Activated T-cell treated with anti-CD3 and anti-CD28 coated beads, Interleukin-2, amount 50 U/mL, for 24 hours (primary cell): ENCODE results near the gene SLX9.

Experiments
- DNase-seq: peaks from one replicate; pipeline ENCODE4 v3.0.0-alpha.2; 2020
- H3K27ac Mint-ChIP-seq: 2 replicates; pipeline ENCODE4 v1.8.0; 2020; ENCODE audit warnings: mild to moderate bottlenecking, mixed read lengths
- H3K27me3 Mint-ChIP-seq: 2 replicates; pipeline ENCODE4 v1.8.0; 2020; ENCODE audit warnings: mixed read lengths
- H3K36me3 Mint-ChIP-seq: 2 replicates; pipeline ENCODE4 v1.8.0; 2020; ENCODE audit warnings: low read depth, mixed read lengths
- H3K4me1 Mint-ChIP-seq: 2 replicates; pipeline ENCODE4 v1.8.0; 2020; ENCODE audit warnings: low read depth, mixed read lengths
- H3K4me3 Mint-ChIP-seq: 2 replicates; pipeline ENCODE4 v1.8.0; 2020; ENCODE audit warnings: mild to moderate bottlenecking, moderate library complexity, mixed read lengths
- H3K9me3 Mint-ChIP-seq: 2 replicates; pipeline ENCODE4 v1.8.0; 2020; ENCODE audit warnings: mixed read lengths

SLX9 gene

DNA sequence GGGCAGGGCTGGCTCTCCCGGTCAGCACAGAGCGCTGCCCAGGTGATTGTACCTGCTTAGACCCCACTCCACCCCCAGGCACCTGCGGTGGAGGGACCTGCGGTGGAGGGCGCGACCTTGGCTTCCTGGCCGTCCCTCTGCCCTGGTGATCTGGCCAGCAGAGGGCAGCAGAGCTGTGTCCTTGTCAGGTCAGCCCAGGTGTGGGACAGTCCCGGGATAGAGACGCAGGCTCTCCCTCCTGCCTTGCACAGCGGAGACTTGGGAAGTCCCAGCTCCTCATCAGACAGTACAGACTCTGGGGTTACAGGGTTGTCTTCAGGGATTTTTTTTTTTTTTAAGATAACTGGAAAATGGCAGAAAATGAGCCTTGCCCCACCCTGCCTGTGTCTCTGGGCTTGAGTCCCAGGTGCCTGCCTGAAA is 10.0 kb downstream of the SLX9 start:
- peaks cover 90% of the 10 kb centered on the region for H3K36me3 Mint-ChIP-seq
- peak; percentile 86 for DNase-seq
- no peaks in the 10 kb centered on the region for H3K9me3 Mint-ChIP-seq
- no peak overlapping the region for H3K27ac Mint-ChIP-seq
- no peaks in the 10 kb centered on the region for H3K27me3 Mint-ChIP-seq
- H3K4me1 Mint-ChIP-seq, result peaks cover 11% of the 10 kb centered on the region
- H3K4me3 Mint-ChIP-seq, result no peak overlapping the region

DNA sequence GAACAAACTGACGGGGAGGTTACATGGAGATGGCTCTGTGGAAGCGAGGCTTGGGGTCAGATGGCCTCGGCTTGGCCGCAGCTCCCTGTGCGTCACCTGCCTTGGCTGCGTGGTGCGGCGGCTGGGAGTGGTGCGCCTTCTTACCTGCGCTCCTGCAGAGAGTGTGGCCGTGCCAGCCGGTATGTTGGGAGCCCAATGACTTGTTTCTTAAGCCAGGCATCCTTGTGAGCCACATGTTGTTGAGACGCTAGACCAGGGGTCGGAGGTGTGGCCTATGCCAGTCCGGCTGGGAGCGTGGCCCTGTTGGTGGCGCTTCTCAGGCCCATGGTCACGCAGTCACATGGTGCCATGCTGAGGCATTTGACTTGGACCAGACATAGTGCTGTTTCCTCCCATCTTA is 10.5 kb downstream of the SLX9 start:
- H3K27ac Mint-ChIP-seq, result no peak overlapping the region
- no peaks in the 10 kb centered on the region for H3K27me3 Mint-ChIP-seq
- no peak overlapping the region for H3K4me3 Mint-ChIP-seq
- peaks cover 9% of the 10 kb centered on the region for H3K4me1 Mint-ChIP-seq
- no peak for DNase-seq
- no peaks in the 10 kb centered on the region for H3K9me3 Mint-ChIP-seq
- H3K36me3 Mint-ChIP-seq, result peaks cover 89% of the 10 kb centered on the region

DNA sequence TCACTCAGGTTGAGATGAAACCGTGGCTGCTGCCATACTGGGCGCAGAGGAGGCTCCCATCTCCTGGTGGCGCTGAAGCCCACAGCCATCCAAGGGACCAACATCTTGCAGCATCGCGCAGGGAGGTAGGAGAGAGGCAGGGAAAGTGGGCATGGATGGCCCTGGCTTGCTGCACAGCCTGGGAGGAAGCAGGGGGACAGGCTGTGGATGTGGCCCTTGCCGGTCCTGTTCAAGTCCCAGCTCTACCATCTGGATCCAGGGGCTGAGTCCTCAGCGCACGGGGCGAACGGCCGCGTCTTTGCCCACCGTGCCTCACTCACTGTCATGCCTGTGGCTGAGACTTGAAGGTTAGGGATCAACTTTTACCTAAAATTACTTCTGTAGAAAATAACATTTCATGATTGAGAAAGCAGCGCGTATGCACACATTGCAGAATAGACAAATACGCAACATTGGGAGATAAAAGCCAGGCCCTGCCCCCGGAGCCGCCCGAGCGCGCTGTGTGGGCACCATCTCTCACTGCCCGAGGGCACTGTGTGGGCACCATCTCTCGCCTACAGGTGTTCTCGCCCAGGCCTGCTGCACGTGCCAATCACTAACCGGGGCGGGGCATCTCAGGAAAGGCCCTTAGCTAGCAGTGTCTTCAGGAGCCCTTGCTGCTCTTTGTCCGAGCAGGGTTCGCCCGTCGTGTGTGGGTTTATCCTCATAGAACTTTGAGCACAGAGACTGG is 11.5 kb downstream of the SLX9 start:
- no peak overlapping the region for H3K4me3 Mint-ChIP-seq
- H3K4me1 Mint-ChIP-seq, result peaks cover 6% of the 10 kb centered on the region
- H3K9me3 Mint-ChIP-seq, result no peaks in the 10 kb centered on the region
- DNase-seq, result no peak
- peaks cover 89% of the 10 kb centered on the region for H3K36me3 Mint-ChIP-seq
- no peaks in the 10 kb centered on the region for H3K27me3 Mint-ChIP-seq
- H3K27ac Mint-ChIP-seq, result no peak overlapping the region

DNA sequence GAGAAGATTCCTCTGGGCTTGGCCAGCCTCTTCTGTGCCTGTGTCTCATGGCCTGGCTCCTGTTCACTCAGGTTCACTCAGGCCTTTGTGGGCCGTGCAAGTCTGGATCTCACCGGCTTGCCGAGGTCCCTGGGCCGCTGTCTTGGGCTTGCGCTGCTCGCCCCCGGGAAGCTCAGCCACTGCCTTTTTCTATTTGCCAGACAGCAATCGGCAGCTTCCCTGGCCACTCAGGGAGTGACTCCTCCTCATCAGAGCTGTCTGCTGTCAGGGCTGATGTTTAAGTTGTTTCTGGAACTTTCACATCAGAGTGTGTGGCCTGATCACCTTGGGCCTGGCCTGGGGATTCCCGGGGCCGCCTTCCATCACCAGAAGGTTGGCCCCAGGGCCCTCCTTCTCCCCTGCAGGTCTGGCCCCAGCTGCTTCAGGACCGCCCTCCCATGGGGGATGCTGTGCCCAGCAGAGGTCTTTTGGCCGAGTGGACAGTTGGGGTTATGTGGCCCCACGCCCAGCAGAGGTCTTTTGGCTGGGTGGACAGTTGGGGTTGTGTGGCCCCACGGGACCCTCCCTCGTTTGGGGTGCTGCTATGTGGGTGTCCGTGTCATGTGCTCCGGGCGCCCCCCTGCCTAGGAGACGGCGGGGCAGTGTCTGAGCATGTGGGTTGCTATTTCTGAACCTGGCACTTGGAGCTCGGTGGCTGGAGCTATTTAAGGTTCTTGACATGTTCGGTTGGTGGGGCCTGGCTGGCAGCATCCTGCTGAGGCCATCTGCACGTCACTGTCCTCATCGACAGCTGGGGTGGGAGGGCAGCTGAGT is 12.5 kb downstream of the SLX9 start:
- Mint-ChIP-seq H3K4me3 (no peak overlapping the region), H3K27me3 (no peaks in the 10 kb centered on the region), H3K9me3 (no peaks in the 10 kb centered on the region), H3K4me1 (peaks cover 6% of the 10 kb centered on the region), H3K36me3 (peaks cover 91% of the 10 kb centered on the region), H3K27ac (no peak overlapping the region)
- DNase-seq, result no peak

DNA sequence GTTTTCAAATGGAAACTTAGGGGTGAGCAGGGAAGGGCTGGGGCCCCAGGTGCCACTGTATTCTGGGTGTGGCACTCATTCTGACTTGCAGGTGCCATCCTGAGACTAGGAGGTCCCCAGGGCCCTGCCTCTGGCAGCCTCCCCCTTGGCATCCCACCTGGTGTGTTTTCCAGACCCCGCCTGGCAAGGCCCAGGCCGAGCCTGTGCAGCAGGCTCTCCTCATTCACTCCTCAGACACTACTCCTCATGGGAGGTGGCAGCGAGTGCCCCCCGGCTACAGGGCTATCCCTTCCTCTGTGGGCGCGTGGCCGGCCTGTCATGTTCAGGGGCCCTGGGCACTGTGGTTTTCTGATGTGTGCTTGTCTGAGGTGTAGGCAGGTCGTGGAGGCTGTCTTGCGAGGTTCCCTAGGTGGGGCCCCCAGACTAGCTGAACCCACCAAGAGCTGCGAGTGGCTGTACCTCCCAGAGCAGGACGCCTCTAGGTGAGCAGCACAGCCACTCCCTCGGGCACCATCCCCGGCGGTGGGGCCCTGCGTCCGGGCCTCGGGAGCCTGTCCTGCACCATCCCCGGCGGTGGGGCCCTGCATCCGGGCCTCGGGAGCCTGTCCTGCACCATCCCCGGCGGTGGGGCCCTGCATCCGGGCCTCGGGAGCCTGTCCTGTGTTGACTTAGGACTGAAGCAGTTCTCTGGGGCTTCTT is 13.2 kb downstream of the SLX9 start:
- Mint-ChIP-seq H3K4me1 (peaks cover 6% of the 10 kb centered on the region), H3K27me3 (no peaks in the 10 kb centered on the region), H3K36me3 (peaks cover 91% of the 10 kb centered on the region), H3K27ac (no peak overlapping the region), H3K9me3 (no peaks in the 10 kb centered on the region), H3K4me3 (no peak overlapping the region)
- no peak for DNase-seq

DNA sequence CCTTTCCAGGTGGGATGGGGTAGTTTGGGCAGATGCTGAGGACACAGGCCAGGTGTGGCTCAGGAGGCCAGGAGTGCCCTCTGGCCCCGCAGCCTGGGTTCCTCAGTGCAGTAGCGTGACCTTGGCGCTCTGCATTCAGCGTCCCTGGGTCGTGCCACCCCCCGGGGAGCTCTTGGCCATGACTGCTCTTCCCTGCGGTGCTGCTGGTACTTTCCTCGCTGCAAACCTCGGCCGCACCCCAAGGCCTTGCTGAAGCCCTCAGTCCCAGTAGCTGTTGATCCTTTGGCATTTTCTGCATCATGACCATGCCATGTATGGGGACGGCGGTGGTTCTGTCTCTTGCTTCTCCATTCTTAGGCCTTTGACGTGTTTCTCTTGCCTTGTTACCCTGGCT is 13.8 kb downstream of the SLX9 start:
- Mint-ChIP-seq H3K36me3 (peaks cover 91% of the 10 kb centered on the region), H3K27ac (no peak overlapping the region), H3K4me1 (peaks cover 6% of the 10 kb centered on the region), H3K4me3 (no peak overlapping the region), H3K27me3 (no peaks in the 10 kb centered on the region), H3K9me3 (no peaks in the 10 kb centered on the region)
- DNase-seq, result no peak

DNA sequence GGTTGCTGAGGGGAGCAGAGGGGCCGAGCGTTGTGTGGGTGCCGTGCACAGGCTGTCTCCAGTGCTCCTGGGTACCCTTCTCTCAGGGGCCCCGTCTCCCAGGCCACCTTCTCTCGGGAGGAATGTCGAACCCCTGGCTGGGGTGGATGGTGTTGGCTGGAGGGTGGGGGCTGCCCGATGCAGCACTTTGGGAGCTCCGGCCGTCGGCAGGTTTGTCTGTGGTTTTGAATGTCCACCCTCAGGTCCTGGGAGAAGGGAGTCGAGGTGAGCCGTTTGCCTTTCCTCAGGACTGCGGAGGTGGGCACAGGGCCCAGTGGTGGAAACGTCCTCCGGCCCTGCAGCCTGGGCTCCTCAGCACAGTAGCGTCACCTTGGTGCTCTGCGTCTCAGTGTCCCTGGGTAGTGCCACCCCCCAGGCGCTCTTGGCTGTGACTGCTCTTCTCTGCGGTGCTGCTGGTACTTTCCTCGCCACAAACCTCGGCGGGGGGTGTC is 14.5 kb downstream of the SLX9 start:
- H3K9me3 Mint-ChIP-seq, result no peaks in the 10 kb centered on the region
- no peaks in the 10 kb centered on the region for H3K27me3 Mint-ChIP-seq
- H3K4me3 Mint-ChIP-seq, result no peak overlapping the region
- no peak overlapping the region for H3K27ac Mint-ChIP-seq
- H3K4me1 Mint-ChIP-seq, result peaks cover 6% of the 10 kb centered on the region
- no peak for DNase-seq
- peaks cover 92% of the 10 kb centered on the region for H3K36me3 Mint-ChIP-seq

DNA sequence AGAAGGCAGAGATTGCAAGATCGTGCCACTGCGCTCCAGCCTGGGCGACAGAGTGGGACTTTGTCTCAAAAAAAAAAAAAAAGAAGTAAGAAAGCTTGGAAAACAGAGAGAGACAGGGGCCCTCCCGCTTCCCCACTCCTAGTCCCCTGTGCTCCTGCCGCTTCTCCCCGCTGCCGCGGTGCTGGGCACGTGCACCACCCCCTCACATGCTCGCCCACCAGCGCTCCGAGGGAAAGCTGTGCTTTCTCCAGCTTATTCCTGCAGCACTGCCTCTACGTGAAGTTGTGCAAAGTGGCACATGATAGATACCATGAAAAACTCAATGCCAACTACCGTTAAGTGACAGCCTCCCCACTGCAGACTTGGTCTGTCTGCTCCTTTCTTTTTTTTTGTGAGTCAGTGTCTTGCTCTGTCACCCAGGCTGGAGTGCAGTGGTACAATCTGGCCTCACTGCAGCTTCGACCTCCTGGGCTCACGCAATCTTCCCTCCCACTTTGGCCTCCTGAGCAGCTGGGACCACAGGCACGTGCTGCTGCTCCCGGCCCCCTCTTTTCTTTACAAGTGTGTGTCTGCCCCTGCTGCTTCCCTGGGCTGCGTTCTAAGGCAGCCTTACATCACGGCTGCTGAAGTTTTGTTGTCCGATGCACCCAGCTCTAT is 15.4 kb downstream of the SLX9 start:
- H3K27me3 Mint-ChIP-seq, result no peaks in the 10 kb centered on the region
- DNase-seq, result no peak
- peaks cover 92% of the 10 kb centered on the region for H3K36me3 Mint-ChIP-seq
- no peaks in the 10 kb centered on the region for H3K9me3 Mint-ChIP-seq
- H3K4me1 Mint-ChIP-seq, result peaks cover 2% of the 10 kb centered on the region
- no peak overlapping the region for H3K4me3 Mint-ChIP-seq
- H3K27ac Mint-ChIP-seq, result no peak overlapping the region

DNA sequence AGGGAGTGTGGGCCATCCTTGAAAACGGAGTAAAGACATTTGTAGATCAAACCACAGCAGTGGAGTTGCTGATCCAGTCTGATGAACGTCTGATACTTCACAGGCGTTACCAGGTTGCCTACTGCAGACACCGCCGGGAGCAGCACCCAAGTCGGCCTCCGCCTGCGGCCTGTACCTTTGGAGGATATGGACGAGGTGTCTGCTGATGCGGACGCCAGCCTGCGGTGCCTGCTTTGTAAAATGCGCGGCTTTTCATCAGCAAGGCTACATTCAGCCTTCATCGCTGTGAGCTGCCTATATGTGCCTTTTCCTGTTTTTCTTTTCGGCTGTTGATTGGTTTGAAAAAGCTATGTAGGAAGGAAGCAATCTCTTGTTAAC is 16.0 kb downstream of the SLX9 start:
- Mint-ChIP-seq H3K27ac (no peak overlapping the region), H3K9me3 (no peaks in the 10 kb centered on the region), H3K4me3 (no peak overlapping the region), H3K36me3 (peaks cover 92% of the 10 kb centered on the region), H3K4me1 (peaks cover 2% of the 10 kb centered on the region), H3K27me3 (no peaks in the 10 kb centered on the region)
- DNase-seq, result no peak

DNA sequence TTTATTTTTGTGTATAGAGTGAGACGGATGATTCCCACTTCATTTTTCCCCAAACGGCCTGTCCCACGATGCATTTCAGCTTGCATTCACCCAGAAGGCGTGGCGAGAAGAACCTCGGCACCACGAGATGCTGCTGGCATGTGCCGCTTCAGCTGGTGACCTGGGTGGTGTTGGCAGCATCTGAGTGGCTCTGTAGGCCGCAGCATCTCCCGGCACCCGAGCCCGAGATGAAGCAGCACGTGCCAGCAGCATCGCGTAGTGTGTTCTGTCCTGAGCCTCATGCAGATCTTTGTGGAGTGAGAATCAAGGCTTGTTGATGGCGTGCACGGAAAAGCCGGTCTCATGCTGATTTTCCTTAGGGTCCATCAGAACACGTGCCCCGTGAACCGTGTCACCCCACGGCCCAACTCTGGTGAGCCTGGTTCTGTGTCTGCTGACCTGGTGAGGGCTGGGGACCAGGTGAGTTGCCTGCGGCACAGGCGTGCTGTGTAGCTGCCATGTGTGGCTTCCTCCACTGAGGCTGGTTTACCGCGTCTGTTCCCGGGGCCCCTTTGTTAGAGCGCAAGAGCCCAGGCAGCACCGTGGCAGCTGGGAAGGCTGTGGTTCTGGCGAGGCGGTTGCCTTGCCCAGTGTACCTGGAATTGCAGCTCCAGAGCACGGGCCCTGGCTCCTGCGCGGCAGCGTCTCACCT is 16.7 kb downstream of the SLX9 start:
- Mint-ChIP-seq H3K9me3 (no peaks in the 10 kb centered on the region), H3K27me3 (no peaks in the 10 kb centered on the region), H3K4me3 (no peak overlapping the region), H3K36me3 (peaks cover 92% of the 10 kb centered on the region), H3K4me1 (peaks cover 2% of the 10 kb centered on the region), H3K27ac (no peak overlapping the region)
- DNase-seq, result no peak

DNA sequence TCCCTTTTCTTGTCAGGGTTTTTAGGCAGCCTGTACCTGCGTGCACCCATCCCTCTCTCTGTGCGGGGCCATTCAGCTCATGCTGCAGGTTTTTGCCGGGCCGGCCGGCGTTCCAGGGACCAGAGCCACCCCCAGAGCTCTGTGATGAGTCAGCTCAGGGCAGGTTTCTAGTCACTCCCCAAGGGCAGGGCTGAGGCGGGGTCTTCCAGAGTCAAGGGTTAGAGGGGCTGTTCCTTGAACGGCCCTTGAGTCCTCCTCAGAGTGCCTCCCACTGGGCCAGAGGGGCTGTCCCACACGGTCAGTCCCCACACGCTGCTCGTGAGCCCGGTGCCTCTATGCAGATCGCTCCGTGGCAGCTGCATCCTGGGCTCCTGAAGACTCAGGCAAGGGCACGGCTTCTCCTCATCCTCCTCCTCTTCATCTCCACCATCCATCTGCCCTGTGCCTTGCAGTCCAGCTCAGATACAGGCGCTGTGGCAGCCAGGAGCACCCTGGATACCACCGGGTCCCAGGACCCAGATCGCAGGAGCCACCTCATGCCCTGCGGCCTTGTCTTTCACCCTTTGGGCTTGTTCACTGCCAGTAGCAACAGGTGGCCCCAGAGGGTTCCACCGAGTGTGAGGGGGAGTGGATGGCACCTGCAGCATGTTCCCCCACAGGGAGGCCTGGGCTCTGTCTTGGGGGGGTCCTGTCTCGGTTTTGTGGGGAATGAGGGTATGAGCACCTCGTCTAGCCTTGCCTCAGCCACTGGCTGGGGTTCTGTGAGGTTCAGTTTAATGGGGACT is 17.4 kb downstream of the SLX9 start:
- Mint-ChIP-seq H3K9me3 (no peaks in the 10 kb centered on the region), H3K27ac (no peak overlapping the region), H3K4me1 (peaks cover 2% of the 10 kb centered on the region), H3K36me3 (peaks cover 95% of the 10 kb centered on the region), H3K27me3 (no peaks in the 10 kb centered on the region), H3K4me3 (no peak overlapping the region)
- DNase-seq, result no peak

DNA sequence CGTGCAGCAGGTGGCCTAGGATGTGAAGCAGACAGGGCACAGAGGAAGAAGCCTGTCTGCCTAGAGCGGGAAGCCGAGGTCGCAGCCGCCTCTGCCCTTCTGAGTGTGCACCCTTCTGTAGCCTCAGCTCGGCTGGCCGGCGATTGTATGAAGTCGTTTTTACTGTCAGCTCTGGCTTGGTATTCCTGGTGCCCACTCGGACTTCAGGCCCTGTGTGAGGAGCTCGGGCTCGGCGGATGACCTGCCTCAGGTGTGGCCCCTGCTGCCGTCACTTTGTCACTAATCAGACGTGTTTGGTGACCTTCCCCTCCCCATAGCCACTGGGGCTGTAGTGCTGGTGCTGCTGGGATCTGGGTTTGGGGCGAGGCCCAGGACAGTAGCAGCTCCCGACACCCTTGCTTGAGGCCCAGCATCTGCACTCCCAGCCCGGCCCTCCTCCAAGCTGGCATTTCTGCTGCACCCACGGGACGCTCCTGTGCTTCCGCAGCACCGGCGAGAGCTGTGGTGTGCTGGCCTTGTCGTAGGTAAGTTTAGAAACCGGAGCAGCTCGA is 18.1 kb downstream of the SLX9 start:
- Mint-ChIP-seq H3K36me3 (peaks cover 95% of the 10 kb centered on the region), H3K4me3 (no peak overlapping the region), H3K27me3 (no peaks in the 10 kb centered on the region), H3K9me3 (no peaks in the 10 kb centered on the region), H3K4me1 (peaks cover 2% of the 10 kb centered on the region), H3K27ac (no peak overlapping the region)
- no peak for DNase-seq

DNA sequence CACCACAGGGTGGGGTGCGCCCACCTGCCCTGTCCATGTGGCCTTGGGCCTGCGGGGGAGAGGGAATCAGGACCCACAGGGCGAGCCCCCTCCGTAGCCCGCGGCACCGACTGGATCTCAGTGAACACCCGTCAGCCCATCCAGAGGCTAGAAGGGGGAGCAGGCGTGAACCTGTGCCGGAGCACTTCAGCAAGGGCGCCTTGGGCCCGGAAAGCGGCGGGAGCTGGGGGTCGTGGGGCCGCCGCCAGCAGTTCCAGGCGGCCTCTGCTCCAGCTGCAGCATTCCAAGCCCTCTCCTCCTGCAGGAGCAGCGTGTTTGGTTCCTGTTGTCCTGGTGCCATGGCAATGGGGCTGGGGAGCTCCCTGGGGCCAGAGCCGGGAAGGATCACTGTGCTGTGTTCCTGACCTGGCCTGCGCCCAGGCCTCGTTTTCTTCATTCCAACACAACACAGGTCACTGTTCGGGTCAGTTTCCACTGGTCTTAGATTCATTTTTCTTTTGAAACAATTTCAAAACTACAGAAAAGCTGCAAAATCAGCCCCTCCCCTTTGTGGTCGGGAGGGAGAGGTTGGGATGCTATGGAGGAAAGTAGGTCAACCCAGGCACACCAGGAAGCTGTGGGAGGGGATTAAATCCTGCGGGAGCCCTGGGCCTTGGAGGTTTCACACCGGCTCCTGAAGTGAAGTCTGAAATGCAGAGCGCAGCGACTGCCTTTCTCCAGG is 18.8 kb downstream of the SLX9 start:
- DNase-seq, result no peak
- H3K27me3 Mint-ChIP-seq, result no peaks in the 10 kb centered on the region
- H3K36me3 Mint-ChIP-seq, result peaks cover 97% of the 10 kb centered on the region
- peaks cover 6% of the 10 kb centered on the region for H3K4me1 Mint-ChIP-seq
- no peak overlapping the region for H3K4me3 Mint-ChIP-seq
- no peak overlapping the region for H3K27ac Mint-ChIP-seq
- no peaks in the 10 kb centered on the region for H3K9me3 Mint-ChIP-seq
